Esophagus squamous epithelium (tissue), 5 donors: Measurements from ENCODE around the gene SPACA6. TPM values are rescaled to one million over a fixed set of nuclear protein-coding genes. Genes with fewer than 3 reads are reported as not detected.

Experiments used
- DNase-seq: peaks from one replicate; lab custom pipeline; 2025; lab: John Stamatoyannopoulos, UW
- H3K27ac ChIP-seq, 4 donors: fragments of 200-600 bp; sonication (generic); one replicate each; pipeline ENCODE4 v1.5.1; 2016 to 2019; ENCODE audit warnings: mild to moderate bottlenecking in 1 of 4
- H3K27me3 ChIP-seq, 4 donors: fragments of 200-600 bp; sonication (generic); 1 replicate in 3 of 4; 2 replicates in 1 of 4; pipeline versions ENCODE4 v1.5.1 to v1.6.0; 2017 to 2021; ENCODE audit warnings: antibody characterized with exemption in 1 of 4
- H3K36me3 ChIP-seq, 3 donors: fragments of 200-600 bp; sonication (generic); one replicate each; pipeline ENCODE4 v1.5.1; 2016 to 2019
- H3K4me1 ChIP-seq, 3 donors: fragments of 200-600 bp; sonication (generic); one replicate each; pipeline ENCODE4 v1.5.1; 2017 to 2019
- H3K4me3 ChIP-seq, 4 donors: fragments of 200-600 bp; sonication (generic); 1 replicate in 3 of 4; 2 replicates in 1 of 4; pipeline ENCODE4 v1.5.1; 2016 to 2019; ENCODE audit warnings: mild to moderate bottlenecking in 2 of 4, moderate library complexity in 1 of 4
- H3K9me3 ChIP-seq, 3 donors: fragments of 200-600 bp; sonication (generic); one replicate each; pipeline ENCODE4 v1.5.1; 2016 to 2019
- CTCF ChIP-seq, 6 experiments: fragments of 450-650 bp in 4 of 6; fragments of 200-600 bp in 2 of 6; sonication (generic) in 2 of 6; IDR thresholded peaks; one replicate each; pipeline ENCODE4 v1.5.1; 2016 to 2019; ENCODE audit warnings: antibody characterized with exemption in 6 of 6, mild to moderate bottlenecking in 4 of 6, moderate library complexity in 4 of 6
- POLR2A ChIP-seq, 4 donors: fragments of 450-650 bp; IDR thresholded peaks; one replicate each; pipeline ENCODE4 v1.6.1; 2017; ENCODE audit warnings: antibody characterized with exemption in 4 of 4, mild to moderate bottlenecking in 4 of 4, moderate library complexity in 3 of 4
- WGBS, 2 donors: methylation state at CpG; one replicate each; pipeline ENCODE4 v1.1.5; 2018; 5-methylcytosine and 5-hydroxymethylcytosine counted together
- intact Hi-C: fragments of 100-400 bp; cut with DNase I; formaldehyde crosslinking; loops from one replicate; pipeline ENCODE4 v1.15.0; 2022
- total RNA-seq, 4 donors: library from RNA; depleted of rRNA; stranded (reverse); fragments of >200 nt; gene quantifications; one replicate each; pipeline ENCODE4 v1.1.0, GENCODE V29; 2016
- donor health status: DM: yes; HTN: yes; CAD: no.

The SPACA6 gene
- total RNA-seq, 4 donors from 2014 or later: 2.8 to 7.9 (median 4.8) TPM

GRCh38 chr19:51695088-51695487 is 2.0 kb downstream of the SPACA6 start:
- Histone ChIP-seq H3K4me3 (no peak overlapping the region), H3K9me3 (no peaks in the 10 kb centered on the region), H3K27ac (no peak overlapping the region), H3K27me3 (no peaks in the 10 kb centered on the region), H3K4me1 (peaks cover 11 to 46% (median 24%) of the 10 kb centered on the region in 3 donors), H3K36me3 (peaks cover 0 to 59% (median 6%) of the 10 kb centered on the region in 3 donors)
- no peak for TF ChIP-seq POLR2A (IDR thresholded peaks at IDR 0.05)
- no peak for DNase-seq
- intact Hi-C loops: no loop called here
- 87 to 88% methylated on average over 6 to 7 of the region's 9 CpGs for WGBS, 2 donors

- H3K27me3 ChIP-seq: no peaks in the 10 kb centered on the region
- TF ChIP-seq CTCF (IDR thresholded peaks at IDR 0.05): no peak
- TF ChIP-seq POLR2A (IDR thresholded peaks at IDR 0.05): no peak
- no peak overlapping the region for H3K27ac ChIP-seq
- H3K9me3 ChIP-seq: no peaks in the 10 kb centered on the region
- no peak overlapping the region for H3K4me3 ChIP-seq
- DNase-seq: no peak
- 85 to 90% methylated on average over 13 of the region's 14 CpGs for WGBS, 2 donors
- peaks cover 0 to 59% (median 6%) of the 10 kb centered on the region in 3 donors for H3K36me3 ChIP-seq
- peaks cover 11 to 39% (median 21%) of the 10 kb centered on the region in 3 donors for H3K4me1 ChIP-seq
- intact Hi-C loops: no loop called here
These were observed 2.7 kb downstream of the SPACA6 start for GRCh38 chr19:51695702-51696315.

GRCh38 chr19:51696606-51697005 is 3.5 kb downstream of the SPACA6 start:
- Histone ChIP-seq H3K27ac (no peak overlapping the region), H3K4me1 (peaks cover 5 to 33% (median 14%) of the 10 kb centered on the region in 3 donors), H3K36me3 (peaks cover 0 to 59% (median 6%) of the 10 kb centered on the region in 3 donors), H3K9me3 (no peaks in the 10 kb centered on the region), H3K27me3 (no peaks in the 10 kb centered on the region), H3K4me3 (no peak overlapping the region)
- no peak for DNase-seq
- intact Hi-C loops: no loop called here
- TF ChIP-seq CTCF (IDR thresholded peaks at IDR 0.05) (no peak), POLR2A (IDR thresholded peaks at IDR 0.05) (no peak)
- WGBS, 2 donors: 90 to 100% methylated on average over 3 of the region's 3 CpGs

- peaks cover 5 to 33% (median 12%) of the 10 kb centered on the region in 3 donors for H3K4me1 ChIP-seq
- no peak for DNase-seq
- no peak for TF ChIP-seq POLR2A (IDR thresholded peaks at IDR 0.05)
- TF ChIP-seq CTCF (IDR thresholded peaks at IDR 0.05): no peak
- H3K9me3 ChIP-seq: no peaks in the 10 kb centered on the region
- H3K27me3 ChIP-seq: no peaks in the 10 kb centered on the region
- no peak overlapping the region for H3K27ac ChIP-seq
- peaks cover 0 to 59% (median 6%) of the 10 kb centered on the region in 3 donors for H3K36me3 ChIP-seq
- intact Hi-C loops: no loop called here
- 76 to 78% methylated on average over 7 to 8 of the region's 9 CpGs for WGBS, 2 donors
- H3K4me3 ChIP-seq: no peak overlapping the region
These were observed 4.1 kb downstream of the SPACA6 start for GRCh38 chr19:51697169-51697776.

- Histone ChIP-seq H3K4me3 (no peak overlapping the region), H3K27me3 (no peaks in the 10 kb centered on the region), H3K27ac (no peak overlapping the region), H3K9me3 (no peaks in the 10 kb centered on the region), H3K36me3 (peaks cover 0 to 56% (median 6%) of the 10 kb centered on the region in 3 donors), H3K4me1 (peaks cover 14 to 33% (median 15%) of the 10 kb centered on the region in 3 donors)
- 94 to 98% methylated on average over 5 of the region's 5 CpGs for WGBS, 2 donors
- TF ChIP-seq POLR2A (IDR thresholded peaks at IDR 0.05): no peak
- TF ChIP-seq CTCF (IDR thresholded peaks at IDR 0.05): no peak
- DNase-seq: no peak
- intact Hi-C loops: no loop called here
These were observed 5.2 kb downstream of the SPACA6 start for GRCh38 chr19:51698296-51698695.
